ENCODE data around the gene NEDD4L.
A peak's percentile ranks its signal among the peaks of the same experiment; 100 is the strongest.
"Not testable (repeated sequence)": the region's sequence is repeated elsewhere in the genome, so short reads cannot be mapped to it uniquely, and the experiment has no call there.

NEDD4L gene

GRCh38 chr18:58043491-58044369, at the start of gene NEDD4L:
NEDD4L (plus strand) TSS chr18:58044226; CDS start chr18:58044661, 435 bp downstream.
- DNase-seq (ENCODE audit: low read depth in 3 of 3): peak; percentile 60 to 80 (median 77)

GRCh38 chr18:57995331-57995730, 48.7 kb upstream of the NEDD4L start:
- no peak for DNase-seq (ENCODE audit: low read depth in 3 of 3)

GRCh38 chr18:57996894-57997293, 47.1 kb upstream of the NEDD4L start:
- not testable (repeated sequence) for DNase-seq (ENCODE audit: low read depth in 3 of 3)

GRCh38 chr18:57997820-57998219, 46.2 kb upstream of the NEDD4L start:
- no peak for DNase-seq (ENCODE audit: low read depth in 3 of 3)

GRCh38 chr18:57998461-57998860, 45.6 kb upstream of the NEDD4L start:
- no peak for DNase-seq (ENCODE audit: low read depth in 3 of 3)

GRCh38 chr18:58004317-58004716, 39.7 kb upstream of the NEDD4L start:
- no peak for DNase-seq (ENCODE audit: low read depth in 3 of 3)

GRCh38 chr18:58005011-58005410, 39.0 kb upstream of the NEDD4L start:
- DNase-seq (ENCODE audit: low read depth in 3 of 3): no peak

- DNase-seq (ENCODE audit: low read depth in 3 of 3): no peak
Measured at GRCh38 chr18:58005885-58006523, 38.0 kb upstream of the NEDD4L start.

- DNase-seq (ENCODE audit: low read depth in 3 of 3): no peak
Measured at GRCh38 chr18:58009166-58009565, 34.9 kb upstream of the NEDD4L start.

- no peak for DNase-seq (ENCODE audit: low read depth in 3 of 3)
Measured at GRCh38 chr18:58010265-58010664, 33.8 kb upstream of the NEDD4L start.

- DNase-seq (ENCODE audit: low read depth in 3 of 3): no peak
Measured at GRCh38 chr18:58012356-58012755, 31.7 kb upstream of the NEDD4L start.

- no peak for DNase-seq (ENCODE audit: low read depth in 3 of 3)
Measured at GRCh38 chr18:58013241-58014211, 30.5 kb upstream of the NEDD4L start.

- no peak for DNase-seq (ENCODE audit: low read depth in 3 of 3)
Measured at GRCh38 chr18:58015065-58015780, 28.8 kb upstream of the NEDD4L start.

GRCh38 chr18:58017267-58017666, 26.8 kb upstream of the NEDD4L start:
- DNase-seq (ENCODE audit: low read depth in 3 of 3): no peak

GRCh38 chr18:58020567-58021107, 23.4 kb upstream of the NEDD4L start:
- DNase-seq (ENCODE audit: low read depth in 3 of 3): no peak

GRCh38 chr18:58021504-58021903, 22.5 kb upstream of the NEDD4L start:
- no peak for DNase-seq (ENCODE audit: low read depth in 3 of 3)

- DNase-seq (ENCODE audit: low read depth in 3 of 3): no peak
Measured at GRCh38 chr18:58023108-58023507, 20.9 kb upstream of the NEDD4L start.

GRCh38 chr18:58024139-58024538, 19.9 kb upstream of the NEDD4L start:
- DNase-seq (ENCODE audit: low read depth in 3 of 3): no peak

- DNase-seq (ENCODE audit: low read depth in 3 of 3): no peak
Measured at GRCh38 chr18:58025205-58025604, 18.8 kb upstream of the NEDD4L start.

GRCh38 chr18:58025733-58026132, 18.3 kb upstream of the NEDD4L start:
- no peak for DNase-seq (ENCODE audit: low read depth in 3 of 3)

- DNase-seq (ENCODE audit: low read depth in 3 of 3): no peak
Measured at GRCh38 chr18:58026395-58026794, 17.6 kb upstream of the NEDD4L start.

All from stimulated activated CD4-positive, alpha-beta T cell treated with anti-CD3 and anti-CD28 coated beads, TNF-alpha, amount 100 ng/mL, for 24 hours (primary cell).